Effector memory CD8-positive, alpha-beta T cell (primary cell): ENCODE data around the gene PREB.

Source experiments
- ATAC-seq: fragments of 150-1000 bp; cut with Tn5 transposase; replicated peaks from 2 replicates; pipeline ENCODE4 v1.10.0; 2021; ENCODE audit warnings: mild to moderate bottlenecking, moderate library complexity
- DNase-seq, 3 experiments: peaks; one replicate each; pipeline ENCODE4 v3.0.0; 2021
- H3K27ac Mint-ChIP-seq, 2 donors: one replicate each; pipeline ENCODE4 v1.8.0; 2022; ENCODE audit warnings: mild to moderate bottlenecking in 2 of 2, mixed read lengths in 2 of 2, moderate library complexity in 2 of 2
- H3K27me3 Mint-ChIP-seq, 2 donors: one replicate each; pipeline ENCODE4 v1.8.0; 2022; ENCODE audit warnings: mixed read lengths in 2 of 2
- H3K36me3 Mint-ChIP-seq: one replicate; pipeline ENCODE4 v1.8.0; 2022; ENCODE audit warnings: mild to moderate bottlenecking, moderate library complexity, mixed read lengths; ENCODE audit not compliant: insufficient read depth
- H3K4me1 Mint-ChIP-seq, 2 donors: one replicate each; pipeline ENCODE4 v1.8.0; 2022; ENCODE audit warnings: low read depth in 2 of 2, mixed read lengths in 2 of 2
- H3K4me3 Mint-ChIP-seq, 2 donors: one replicate each; pipeline ENCODE4 v1.8.0; 2022; ENCODE audit warnings: mild to moderate bottlenecking in 2 of 2, mixed read lengths in 2 of 2, moderate library complexity in 2 of 2
- H3K9me3 Mint-ChIP-seq, 2 donors: one replicate each; pipeline ENCODE4 v1.8.0; 2022; ENCODE audit warnings: mixed read lengths in 2 of 2

PREB gene

GRCh38 chr2:27164960-27165763 is 30.7 kb upstream of the PREB start:
- no peak overlapping the region for H3K4me3 Mint-ChIP-seq
- ATAC-seq (no peak), DNase-seq (no peak)
- no peaks in the 10 kb centered on the region for H3K9me3 Mint-ChIP-seq
- H3K4me1 Mint-ChIP-seq = no peaks in the 10 kb centered on the region
- H3K27me3 Mint-ChIP-seq = peaks cover 0 to 7% of the 10 kb centered on the region in 2 donors
- no peaks in the 10 kb centered on the region for H3K36me3 Mint-ChIP-seq
- no peak overlapping the region for H3K27ac Mint-ChIP-seq

GRCh38 chr2:27162151-27163121 is 28.0 kb upstream of the PREB start:
- no peak overlapping the region for H3K4me3 Mint-ChIP-seq
- ATAC-seq (no peak), DNase-seq (no peak)
- H3K4me1 Mint-ChIP-seq = no peaks in the 10 kb centered on the region
- H3K9me3 Mint-ChIP-seq = no peaks in the 10 kb centered on the region
- H3K27me3 Mint-ChIP-seq = peaks cover 10 to 17% of the 10 kb centered on the region in 2 donors
- H3K36me3 Mint-ChIP-seq = peaks cover 2% of the 10 kb centered on the region
- no peak overlapping the region for H3K27ac Mint-ChIP-seq

GRCh38 chr2:27160191-27160590 is 25.8 kb upstream of the PREB start:
- Mint-ChIP-seq H3K27ac (no peak overlapping the region), H3K27me3 (peaks cover 10 to 17% of the 10 kb centered on the region in 2 donors), H3K4me1 (no peaks in the 10 kb centered on the region), H3K9me3 (no peaks in the 10 kb centered on the region), H3K36me3 (peaks cover 2% of the 10 kb centered on the region), H3K4me3 (no peak overlapping the region)
- ATAC-seq (no peak), DNase-seq (no peak)

- Mint-ChIP-seq H3K36me3 (peaks cover 2% of the 10 kb centered on the region), H3K9me3 (no peaks in the 10 kb centered on the region), H3K4me3 (no peak overlapping the region), H3K27me3 (peaks cover 12 to 25% of the 10 kb centered on the region in 2 donors), H3K4me1 (no peaks in the 10 kb centered on the region), H3K27ac (no peak overlapping the region)
- ATAC-seq (no peak), DNase-seq (no peak)
Observed at GRCh38 chr2:27159271-27159670, 24.8 kb upstream of the PREB start.

GRCh38 chr2:27158468-27158867 is 24.0 kb upstream of the PREB start:
- H3K4me1 Mint-ChIP-seq = no peaks in the 10 kb centered on the region
- DNase-seq (no peak), ATAC-seq (no peak)
- H3K4me3 Mint-ChIP-seq = no peak overlapping the region
- H3K9me3 Mint-ChIP-seq = no peaks in the 10 kb centered on the region
- H3K27me3 Mint-ChIP-seq = peaks cover 15 to 30% of the 10 kb centered on the region in 2 donors
- H3K27ac Mint-ChIP-seq = no peak overlapping the region
- H3K36me3 Mint-ChIP-seq = peaks cover 2% of the 10 kb centered on the region

DNA sequence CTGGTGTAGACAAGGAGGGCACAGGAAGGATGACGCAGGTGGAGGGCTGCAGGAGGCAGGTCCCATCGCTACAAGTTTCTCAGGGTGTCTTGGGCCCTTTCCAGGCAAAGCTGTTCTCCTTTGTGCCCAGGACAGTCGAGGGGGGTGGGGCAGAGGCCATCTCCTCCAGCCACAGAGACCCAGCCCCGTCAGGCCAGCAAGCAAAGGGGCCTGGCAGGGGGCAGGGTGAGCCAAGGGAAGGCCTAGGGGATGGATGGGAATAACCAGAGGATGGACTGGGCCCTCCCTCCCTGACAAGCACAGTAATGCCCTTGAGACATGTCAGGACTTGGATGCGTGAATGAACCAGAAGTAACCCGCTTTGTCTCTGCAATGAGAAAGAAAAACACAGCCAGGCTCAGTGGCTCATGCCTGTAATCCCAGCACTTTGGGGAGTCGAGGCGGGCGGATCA is 20.7 kb upstream of the PREB start:
- H3K27me3 Mint-ChIP-seq = peaks cover 15 to 37% of the 10 kb centered on the region in 2 donors
- H3K27ac Mint-ChIP-seq = no peak overlapping the region
- DNase-seq = no peak
- H3K4me3 Mint-ChIP-seq = no peak overlapping the region
- peaks cover 5% of the 10 kb centered on the region for H3K36me3 Mint-ChIP-seq
- no peaks in the 10 kb centered on the region for H3K9me3 Mint-ChIP-seq
- no peaks in the 10 kb centered on the region for H3K4me1 Mint-ChIP-seq
- no peak for ATAC-seq

DNA sequence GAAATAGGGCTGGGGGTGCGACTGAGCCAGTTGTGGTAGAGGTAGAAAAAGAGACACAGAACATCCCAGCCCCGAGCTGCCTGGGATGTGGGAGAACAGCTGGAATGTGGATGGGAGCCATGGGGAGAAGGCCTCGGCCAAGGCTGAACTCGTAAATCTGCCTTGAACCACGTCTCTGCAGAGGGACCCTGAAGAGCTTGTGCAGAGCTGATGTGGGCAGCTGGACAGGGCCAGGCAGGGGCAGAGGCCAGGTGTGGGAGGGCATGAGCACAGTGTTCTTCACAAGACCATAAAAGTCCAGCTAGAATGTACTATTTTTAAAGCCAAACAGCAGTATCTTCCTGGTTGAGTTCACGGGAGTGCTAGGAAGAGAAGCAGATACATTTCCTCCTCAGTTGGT is 20.1 kb upstream of the PREB start:
- ATAC-seq (no peak), DNase-seq (no peak)
- no peaks in the 10 kb centered on the region for H3K9me3 Mint-ChIP-seq
- H3K36me3 Mint-ChIP-seq = peaks cover 5% of the 10 kb centered on the region
- H3K27ac Mint-ChIP-seq = no peak overlapping the region
- H3K4me3 Mint-ChIP-seq = no peak overlapping the region
- no peaks in the 10 kb centered on the region for H3K4me1 Mint-ChIP-seq
- peaks cover 11 to 42% of the 10 kb centered on the region in 2 donors for H3K27me3 Mint-ChIP-seq

DNA sequence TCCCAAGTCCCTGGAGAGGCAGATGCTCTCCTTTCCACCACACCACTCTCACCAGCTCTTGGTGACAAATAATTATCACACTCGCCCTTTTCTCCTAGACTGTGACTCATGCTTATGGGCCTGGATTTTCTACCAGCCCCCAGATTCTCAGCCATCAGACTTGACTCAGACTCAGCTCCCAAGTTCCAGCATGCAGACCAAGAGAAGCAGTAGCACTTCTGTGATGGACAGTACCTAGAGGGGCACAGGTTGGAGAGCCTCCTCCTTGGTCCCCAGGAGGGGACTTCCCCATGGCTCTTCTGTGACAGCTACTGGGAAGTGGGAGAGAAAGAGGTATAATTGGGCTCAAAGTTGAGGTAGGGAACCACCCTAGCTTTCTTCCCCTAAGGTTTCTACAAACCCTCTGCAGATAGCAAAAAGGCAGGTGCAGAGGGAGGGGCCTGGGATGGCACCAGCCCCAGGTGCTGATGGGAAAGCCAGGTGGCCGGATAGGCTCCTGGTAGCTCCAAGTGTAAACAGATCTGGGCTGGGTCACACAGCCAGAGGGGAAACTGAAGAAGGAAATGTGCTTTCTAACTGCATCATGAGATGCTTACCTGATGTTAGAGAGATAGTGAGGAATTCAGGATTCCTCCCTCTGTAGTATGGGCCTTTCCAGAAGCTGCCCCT is 18.5 kb upstream of the PREB start:
- Mint-ChIP-seq H3K36me3 (peaks cover 3% of the 10 kb centered on the region), H3K27ac (no peak overlapping the region), H3K27me3 (peaks cover 12 to 47% of the 10 kb centered on the region in 2 donors), H3K9me3 (no peaks in the 10 kb centered on the region), H3K4me1 (no peaks in the 10 kb centered on the region), H3K4me3 (no peak overlapping the region)
- DNase-seq (no peak), ATAC-seq (no peak)

- Mint-ChIP-seq H3K4me3 (no peak overlapping the region), H3K4me1 (no peaks in the 10 kb centered on the region), H3K36me3 (peaks cover 3% of the 10 kb centered on the region), H3K9me3 (no peaks in the 10 kb centered on the region), H3K27me3 (peaks cover 17 to 52% of the 10 kb centered on the region in 2 donors), H3K27ac (no peak overlapping the region)
- DNase-seq = no peak
- ATAC-seq = no peak
Observed at GRCh38 chr2:27152102-27152795, 17.8 kb upstream of the PREB start.

DNA sequence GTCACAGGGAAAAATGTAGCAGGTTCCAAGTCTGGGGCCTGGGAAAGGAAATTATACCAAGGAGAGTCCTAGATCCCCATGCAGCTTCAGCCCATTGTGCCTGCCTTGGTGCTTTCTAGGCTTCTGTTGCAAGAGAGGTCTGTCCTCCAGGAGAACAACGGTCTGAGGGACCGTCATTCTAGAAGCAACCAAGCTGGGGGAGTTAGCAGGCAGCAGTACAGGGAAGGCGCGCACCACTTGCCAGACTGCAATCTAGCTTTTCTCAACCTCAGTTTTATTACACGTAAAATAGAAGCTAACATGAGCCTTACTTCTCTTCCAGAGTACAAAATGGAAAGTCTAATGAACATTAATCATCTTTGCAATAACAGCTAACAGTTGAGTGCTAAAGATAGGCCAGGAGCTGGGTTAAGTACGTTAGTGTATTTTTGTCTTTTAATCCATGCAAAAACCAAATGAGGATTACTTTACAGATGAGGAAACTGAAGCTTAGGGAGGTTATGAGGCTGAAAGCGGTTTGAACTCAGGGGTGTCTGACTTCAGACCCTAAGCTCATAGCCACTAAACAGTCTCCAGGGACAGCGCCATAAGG is 16.3 kb upstream of the PREB start:
- Mint-ChIP-seq H3K27me3 (peaks cover 27 to 60% of the 10 kb centered on the region in 2 donors), H3K36me3 (peaks cover 3% of the 10 kb centered on the region), H3K9me3 (no peaks in the 10 kb centered on the region), H3K4me1 (no peaks in the 10 kb centered on the region), H3K27ac (no peak overlapping the region), H3K4me3 (no peak overlapping the region)
- DNase-seq (no peak), ATAC-seq (no peak)

GRCh38 chr2:27149570-27150405 is 15.4 kb upstream of the PREB start:
- ATAC-seq (no peak), DNase-seq (no peak)
- no peaks in the 10 kb centered on the region for H3K9me3 Mint-ChIP-seq
- H3K27ac Mint-ChIP-seq = no peak overlapping the region
- H3K4me1 Mint-ChIP-seq = no peaks in the 10 kb centered on the region
- H3K4me3 Mint-ChIP-seq = no peak overlapping the region
- H3K36me3 Mint-ChIP-seq = peaks cover 3% of the 10 kb centered on the region
- H3K27me3 Mint-ChIP-seq = peaks cover 29 to 59% of the 10 kb centered on the region in 2 donors
